ENCODE measurements around the gene IL18R1.

The IL18R1 gene

GRCh38 chr2:102386004-102386403, 30.4 kb downstream of the IL18R1 start:
- no peak for TF ChIP-seq CTCF (IDR thresholded peaks at IDR 0.05; ENCODE audit: control insufficient read depth, insufficient read depth, low read depth, low read length, missing control alignments)
- no peak overlapping the region for H3K4me3 ChIP-seq (ENCODE audit: control insufficient read depth, low read depth, low read length)
- no peak for DNase-seq (ENCODE audit: low read depth)

DNA sequence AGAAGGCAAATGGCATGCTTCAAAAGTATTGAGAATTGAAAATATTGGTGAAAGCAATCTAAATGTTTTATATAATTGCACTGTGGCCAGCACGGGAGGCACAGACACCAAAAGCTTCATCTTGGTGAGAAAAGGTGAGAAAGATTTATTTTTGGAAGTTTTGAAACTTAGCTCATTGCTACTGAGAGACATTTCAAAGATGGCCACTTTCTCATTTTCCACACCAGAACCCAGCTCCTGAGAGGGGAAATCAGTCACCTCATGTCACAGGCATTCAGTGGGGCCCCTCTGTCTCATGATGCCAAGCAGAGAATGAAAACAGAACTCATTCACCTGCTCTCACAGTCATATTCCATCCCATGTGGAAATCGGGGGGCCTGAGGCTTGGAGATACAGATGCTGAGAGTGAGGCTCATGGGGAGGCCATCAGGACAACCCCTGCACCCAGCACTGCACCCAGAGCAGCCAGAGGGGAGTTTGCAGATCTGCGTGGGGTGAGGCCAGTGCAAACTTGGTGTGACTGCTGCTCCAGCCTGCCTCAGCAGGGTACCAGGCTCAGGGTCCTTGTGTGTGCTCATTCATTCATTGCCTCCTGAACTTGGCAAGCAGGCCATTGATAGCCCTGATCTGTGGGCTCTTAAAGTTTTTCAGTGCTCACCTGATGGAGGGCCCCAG, 31.4 kb downstream of the IL18R1 start:
- no peak overlapping the region for H3K4me3 ChIP-seq (ENCODE audit: control insufficient read depth, low read depth, low read length)
- DNase-seq (ENCODE audit: low read depth): no peak
- no peak for TF ChIP-seq CTCF (IDR thresholded peaks at IDR 0.05; ENCODE audit: control insufficient read depth, insufficient read depth, low read depth, low read length, missing control alignments)

DNA sequence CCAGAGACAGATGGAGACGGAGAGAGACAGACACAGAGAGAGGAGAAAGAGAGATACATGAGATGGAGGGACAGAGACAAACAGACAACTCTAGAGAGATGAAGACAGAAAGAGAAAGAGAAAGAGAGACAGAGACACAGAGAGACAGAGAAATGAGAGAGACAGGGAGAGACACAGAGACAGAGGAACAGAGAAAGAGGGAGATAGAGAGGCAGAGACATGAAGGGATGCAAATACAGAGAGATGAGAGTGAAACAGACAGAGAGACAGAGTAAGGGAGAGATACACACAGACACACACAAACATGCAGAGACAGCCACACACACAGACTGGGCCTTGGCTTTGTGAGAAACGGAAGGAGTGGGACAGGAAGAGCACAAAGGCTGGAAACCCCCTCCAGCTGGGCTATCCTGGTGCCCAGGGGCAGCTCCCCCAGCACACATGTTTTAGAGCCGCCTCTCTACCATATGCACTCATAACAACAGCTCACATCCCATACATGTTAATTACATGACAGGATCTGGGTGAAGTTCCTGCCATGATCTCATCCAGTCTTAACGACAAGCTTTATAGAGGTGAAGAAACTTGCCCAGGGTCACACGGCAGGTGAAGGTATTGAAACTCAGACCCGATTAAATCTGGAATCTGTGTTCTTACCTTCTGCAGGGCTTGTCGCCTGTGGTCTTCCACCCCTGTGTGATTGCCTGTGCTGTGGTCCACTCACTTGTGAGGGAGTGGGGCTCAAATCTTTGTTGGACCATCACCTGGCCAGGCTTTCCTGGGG, 32.4 kb downstream of the IL18R1 start:
- TF ChIP-seq CTCF (IDR thresholded peaks at IDR 0.05; ENCODE audit: control insufficient read depth, insufficient read depth, low read depth, low read length, missing control alignments): no peak
- DNase-seq (ENCODE audit: low read depth): no peak
- no peak overlapping the region for H3K4me3 ChIP-seq (ENCODE audit: control insufficient read depth, low read depth, low read length)

- DNase-seq (ENCODE audit: low read depth): no peak
- H3K4me3 ChIP-seq (ENCODE audit: control insufficient read depth, low read depth, low read length): no peak overlapping the region
- no peak for TF ChIP-seq CTCF (IDR thresholded peaks at IDR 0.05; ENCODE audit: control insufficient read depth, insufficient read depth, low read depth, low read length, missing control alignments)
Observed at GRCh38 chr2:102391565-102391964, 36.0 kb downstream of the IL18R1 start.

- DNase-seq (ENCODE audit: low read depth): no peak
- no peak for TF ChIP-seq CTCF (IDR thresholded peaks at IDR 0.05; ENCODE audit: control insufficient read depth, insufficient read depth, low read depth, low read length, missing control alignments)
- H3K4me3 ChIP-seq (ENCODE audit: control insufficient read depth, low read depth, low read length): no peak overlapping the region
Observed at GRCh38 chr2:102392096-102392495, 36.5 kb downstream of the IL18R1 start.

DNA sequence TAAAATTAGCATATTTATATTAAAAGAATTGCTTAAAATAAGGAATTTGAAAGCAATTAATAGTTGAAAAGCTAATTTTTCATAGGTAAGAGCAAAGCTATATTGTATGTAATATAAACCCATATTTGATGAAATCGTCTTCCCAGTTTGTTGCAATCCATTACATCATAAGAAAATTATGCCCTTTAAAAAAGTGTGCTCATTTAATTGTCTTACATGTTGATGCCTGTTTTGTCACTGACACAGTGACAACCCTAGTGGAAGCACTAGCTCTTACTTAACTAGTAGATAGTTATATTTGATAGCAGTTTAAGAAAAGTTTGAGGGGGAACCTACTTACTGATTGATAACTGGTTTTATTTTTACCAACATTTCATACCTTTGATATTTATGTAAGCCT, 37.3 kb downstream of the IL18R1 start:
- DNase-seq (ENCODE audit: low read depth): no peak
- no peak overlapping the region for H3K4me3 ChIP-seq (ENCODE audit: control insufficient read depth, low read depth, low read length)
- TF ChIP-seq CTCF (IDR thresholded peaks at IDR 0.05; ENCODE audit: control insufficient read depth, insufficient read depth, low read depth, low read length, missing control alignments): no peak
